GM18519 (cell line): ENCODE data around the gene ITGA3.
"Not testable (repeated sequence)": the region's sequence is repeated elsewhere in the genome, so short reads cannot be mapped to it uniquely, and the experiment has no call there.

ENCODE experiments used
- ATAC-seq: cut with Tn5 transposase; IDR thresholded peaks from one replicate; pipeline ENCODE4 v1.9.1; 2021; ENCODE audit warnings: mild to moderate bottlenecking, moderate library complexity; ENCODE audit not compliant: unreplicated experiment, low FRiP score

ITGA3 gene

DNA sequence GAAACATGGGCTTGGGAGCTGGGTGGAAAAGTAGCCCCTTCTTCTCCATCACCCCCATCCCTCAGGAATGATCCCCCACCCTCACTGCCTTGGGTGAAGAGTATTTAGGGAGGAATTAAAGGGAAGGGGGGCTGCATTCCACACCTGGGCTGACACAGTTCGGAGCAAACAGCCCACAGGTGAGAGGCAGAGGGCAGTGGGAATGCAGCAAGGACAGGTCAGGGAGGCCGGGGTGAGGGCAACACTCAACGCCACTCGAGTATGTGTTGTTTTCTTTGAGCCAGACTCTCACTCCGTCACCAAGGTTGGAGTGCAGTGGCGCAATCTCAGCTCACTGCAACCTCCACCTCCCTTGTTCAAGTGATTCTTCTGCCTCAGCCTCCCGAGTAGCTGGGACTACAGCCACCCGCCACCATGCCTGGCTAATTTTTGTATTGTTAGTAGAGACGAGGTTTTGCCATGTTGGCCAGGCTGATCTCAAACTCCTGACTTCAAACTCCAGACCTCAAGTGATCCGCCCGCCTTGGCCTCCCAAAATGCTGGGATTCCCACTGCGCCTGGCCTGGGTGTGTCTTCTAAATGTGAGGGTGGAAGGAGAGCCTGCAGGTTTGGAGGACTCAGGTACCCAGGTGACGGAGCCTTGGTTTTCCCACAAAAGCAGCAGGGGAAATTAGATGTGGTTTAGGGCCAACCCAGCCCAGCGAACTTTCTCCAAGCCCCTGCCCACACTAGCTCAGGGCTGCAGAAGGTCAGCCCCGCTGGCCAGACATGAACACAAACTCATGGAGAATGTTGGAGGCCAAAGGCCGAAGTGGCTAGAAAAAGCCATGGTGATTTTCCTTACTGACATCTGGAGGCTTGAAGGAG lies 21.2 kb upstream of the ITGA3 start:
- no peak for ATAC-seq

DNA sequence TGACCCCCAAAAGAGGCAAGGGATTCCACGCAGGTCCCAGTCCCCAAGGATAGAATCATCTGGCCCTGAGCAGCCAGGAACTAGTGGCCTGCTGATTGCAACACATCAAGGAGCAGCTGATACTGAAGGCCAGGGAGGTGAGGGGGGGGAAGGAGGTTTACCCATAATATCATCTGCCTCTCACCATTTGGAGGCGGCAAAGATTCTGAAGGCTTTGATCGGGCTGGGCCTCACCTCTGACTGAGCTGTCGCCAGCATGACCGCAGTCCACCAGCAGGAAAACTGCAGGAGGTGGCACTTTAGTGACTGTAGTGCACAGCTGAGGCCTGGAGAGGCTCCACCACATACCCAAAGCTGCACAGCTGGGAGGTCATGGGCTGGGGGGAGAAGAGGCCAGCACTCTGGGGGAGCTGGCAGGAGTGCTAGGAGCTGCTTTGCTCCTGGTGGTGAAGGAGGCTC lies 20.5 kb upstream of the ITGA3 start:
- ATAC-seq: no peak

DNA sequence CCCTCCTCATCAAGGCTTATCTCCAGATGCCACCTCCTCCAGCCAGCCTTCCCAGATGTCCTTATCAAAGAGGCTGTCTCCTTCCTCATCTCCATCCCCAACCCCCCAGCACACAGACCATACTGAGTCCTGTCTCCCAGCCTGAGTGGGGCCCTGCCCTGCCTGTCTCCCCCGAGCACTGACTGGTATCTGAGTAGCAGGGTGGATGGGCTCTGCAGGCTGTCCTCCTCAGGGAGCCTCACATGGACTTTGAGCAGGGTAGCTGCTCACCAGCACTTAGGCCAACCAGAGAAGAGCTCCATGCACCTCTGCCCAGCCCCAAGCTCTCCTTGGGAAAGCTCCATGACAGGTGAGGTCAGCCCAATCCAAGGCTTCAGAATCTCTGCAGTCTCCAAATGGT lies 20.0 kb upstream of the ITGA3 start:
- no peak for ATAC-seq

DNA sequence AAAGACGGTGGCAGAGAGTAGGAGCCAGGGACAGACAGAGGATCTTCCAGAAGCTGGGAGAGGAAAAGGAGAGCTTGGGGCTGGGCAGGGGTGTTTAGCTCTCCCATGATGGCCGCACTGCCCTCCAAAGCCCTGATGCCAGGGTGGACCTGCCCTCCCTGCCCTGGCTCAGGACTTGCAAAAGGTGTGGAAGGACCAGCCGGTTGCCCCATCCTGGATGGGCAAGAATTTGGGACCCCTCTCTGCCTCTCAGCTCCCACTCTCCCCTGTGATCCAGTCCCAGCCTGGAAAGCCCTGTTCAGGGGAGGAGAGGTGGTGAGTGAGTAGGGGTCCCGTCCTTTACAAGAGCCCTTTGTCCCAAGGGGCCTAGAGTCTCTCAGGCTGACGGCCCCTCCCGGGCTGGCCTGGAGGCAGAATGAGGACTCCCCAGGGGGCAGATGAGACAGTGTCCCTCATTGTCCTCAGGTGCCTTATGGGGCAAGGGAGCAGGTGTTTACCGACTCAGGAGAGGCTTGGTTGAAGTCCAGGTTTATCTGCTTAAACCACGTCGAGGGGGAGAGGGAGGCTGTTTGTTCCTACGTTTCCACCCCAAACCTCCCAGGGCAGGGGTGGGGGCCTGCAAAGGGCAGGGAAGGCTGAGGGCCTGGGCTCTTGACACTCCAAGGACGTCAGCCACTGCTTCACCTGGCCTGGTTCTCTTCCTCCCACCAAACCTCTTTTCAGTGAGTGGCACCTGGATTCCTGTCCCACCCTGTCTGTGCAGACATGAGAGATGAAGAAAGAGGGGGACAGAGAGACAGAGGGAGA lies 19.3 kb upstream of the ITGA3 start:
- ATAC-seq: no peak

DNA sequence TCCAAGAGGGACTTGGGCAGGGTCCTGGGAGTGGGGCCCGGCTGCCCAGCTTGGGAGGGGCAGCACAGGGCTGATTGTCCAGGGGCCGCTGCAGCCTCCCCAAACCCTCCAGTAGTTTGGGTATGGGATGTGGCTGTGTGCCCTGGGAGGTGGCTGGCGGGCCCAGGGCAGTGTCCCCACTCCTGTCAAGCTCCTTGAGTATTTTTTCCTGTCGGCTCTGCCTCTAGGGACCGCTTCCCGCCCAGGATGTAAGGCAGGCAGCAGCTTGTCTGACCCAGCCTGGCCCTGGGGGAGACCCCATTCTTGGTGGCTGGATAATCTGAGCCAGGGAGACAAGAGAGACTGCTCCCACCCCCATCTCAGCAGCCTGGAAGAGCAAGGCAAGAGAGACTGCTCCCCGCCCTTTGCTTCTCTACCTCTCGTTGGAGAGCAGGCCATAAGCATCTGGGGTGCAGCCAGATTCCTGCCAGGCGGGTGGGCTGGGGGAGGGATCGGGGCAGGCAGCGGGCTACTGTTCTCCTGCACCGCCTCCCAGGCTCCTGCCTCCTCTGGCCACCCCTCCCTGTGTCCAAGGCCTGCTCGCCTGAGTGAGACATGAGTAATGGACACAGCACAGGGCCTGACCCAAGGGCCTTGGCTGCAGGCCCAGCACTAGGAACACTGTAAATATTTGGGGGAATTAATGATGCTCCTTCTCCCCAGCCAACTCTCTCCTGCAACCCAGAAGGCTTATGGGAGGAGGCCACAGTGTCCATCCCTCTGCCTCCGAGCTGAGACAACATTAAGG lies 18.4 kb upstream of the ITGA3 start:
- no peak for ATAC-seq

DNA sequence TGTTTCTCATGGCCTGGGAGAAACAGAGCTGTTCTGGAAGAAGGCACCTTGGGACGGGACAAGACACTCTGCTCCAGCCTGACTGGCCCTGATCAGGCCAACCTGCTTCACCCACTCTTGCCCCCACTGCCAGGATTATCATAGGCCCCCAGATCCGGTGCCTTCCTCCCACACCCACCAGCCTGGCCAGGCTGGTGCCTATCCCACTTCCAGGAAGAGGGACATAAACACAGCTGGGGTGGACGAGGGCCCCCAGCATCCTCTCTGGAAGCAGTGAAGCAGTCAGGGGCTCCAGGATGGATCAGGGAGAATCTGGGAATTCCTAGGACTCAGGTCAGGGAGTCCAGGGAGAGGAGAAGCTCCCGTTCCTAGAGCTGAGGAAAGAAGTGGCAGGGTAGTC lies 16.9 kb upstream of the ITGA3 start:
- ATAC-seq: no peak

DNA sequence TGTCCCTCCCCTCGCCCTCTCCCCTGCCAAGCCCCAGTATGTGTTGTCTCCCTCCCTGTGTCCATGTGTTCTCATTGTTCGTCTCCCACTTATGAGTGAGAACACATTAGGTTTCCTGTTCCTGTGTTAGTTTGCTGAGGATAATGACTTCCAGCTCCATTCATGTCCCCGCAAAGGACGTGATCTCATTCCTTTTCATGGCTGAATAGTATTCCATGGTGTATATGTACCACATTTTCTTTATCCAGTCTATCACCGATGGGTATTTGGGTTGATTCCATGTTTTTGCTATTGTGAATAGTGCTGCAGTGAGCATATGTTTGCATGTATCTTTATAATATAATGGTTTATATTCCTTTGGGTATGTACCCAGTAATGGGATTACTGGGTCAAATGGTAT lies 15.4 kb upstream of the ITGA3 start:
- ATAC-seq: not testable (repeated sequence)

DNA sequence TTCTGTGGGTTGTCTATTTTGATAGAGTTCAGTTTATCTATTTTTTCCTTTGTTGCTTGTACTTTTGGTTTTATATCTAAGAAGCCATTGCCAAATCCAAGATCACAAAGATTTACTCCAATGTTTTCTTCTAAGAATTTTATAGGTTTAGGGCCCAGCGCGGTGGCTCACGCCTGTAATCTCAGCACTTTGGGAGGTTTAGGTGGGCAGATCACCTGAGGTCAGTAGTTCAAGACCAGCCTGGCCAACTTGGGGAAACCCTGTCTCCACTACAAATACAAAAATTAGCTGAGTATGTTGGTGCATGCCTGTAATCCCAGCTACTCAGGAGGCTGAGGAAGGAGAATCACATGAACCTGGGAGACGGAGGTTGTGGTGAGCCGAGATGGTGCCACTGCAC lies 13.7 kb upstream of the ITGA3 start:
- ATAC-seq: no peak

DNA sequence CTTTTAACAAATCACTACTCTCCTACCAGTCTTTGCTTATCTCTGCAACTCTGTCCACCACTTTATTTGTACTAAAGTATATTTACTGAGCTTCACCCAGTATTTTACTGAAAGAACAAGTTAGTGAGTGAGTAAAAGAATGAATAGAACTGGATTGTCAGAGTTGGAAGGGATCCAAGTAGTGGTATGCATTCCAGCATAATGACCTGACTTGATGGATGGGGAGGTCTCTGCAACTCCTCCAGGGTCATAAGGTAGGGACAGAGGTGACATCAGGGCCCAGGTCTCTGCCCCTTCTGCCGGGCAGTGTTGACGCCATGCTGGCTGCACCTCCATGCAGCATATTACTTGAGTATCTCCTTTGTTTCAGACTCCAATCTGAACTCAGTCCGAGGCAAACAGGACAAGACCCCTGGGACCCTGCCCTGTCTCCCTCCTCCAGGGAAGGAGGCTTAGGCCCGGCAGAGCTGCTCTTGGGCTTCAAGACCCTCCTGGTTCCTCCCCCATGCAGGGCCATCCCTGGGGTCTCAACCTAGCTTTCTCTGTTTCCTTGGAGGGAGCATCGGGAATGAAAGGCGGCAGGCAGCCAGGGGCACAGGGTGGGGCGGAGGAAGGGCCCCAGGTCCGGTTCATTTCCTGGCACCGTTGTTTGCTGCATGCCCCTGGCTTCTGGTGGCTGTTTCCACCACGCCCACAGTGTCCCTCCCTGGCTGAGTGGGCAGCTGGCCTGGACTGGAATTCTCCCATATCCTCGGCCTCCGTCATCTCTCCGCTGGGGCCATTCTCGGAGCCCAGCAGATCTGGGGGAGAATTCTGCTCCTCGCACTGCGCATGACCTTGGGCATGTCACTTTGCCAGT lies 12.4 kb upstream of the ITGA3 start:
- no peak for ATAC-seq

DNA sequence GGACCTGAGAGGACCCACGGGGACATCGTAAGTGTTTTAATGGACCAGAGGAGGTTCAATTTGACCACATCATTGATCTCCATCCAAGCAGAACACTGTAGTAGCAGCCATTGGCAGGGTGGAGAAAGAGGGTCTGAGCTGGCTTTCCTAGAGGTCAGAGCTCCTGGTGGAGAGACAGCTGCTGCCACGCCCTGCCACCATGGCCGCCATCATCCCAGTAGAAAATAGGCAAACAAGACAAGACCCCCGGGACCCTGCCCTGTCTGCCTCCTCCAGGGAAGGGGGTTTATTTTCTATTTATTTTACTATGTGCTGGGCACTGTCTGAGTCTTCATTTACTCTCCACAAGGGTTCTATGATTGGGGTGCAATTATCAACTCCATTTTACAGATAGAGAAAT lies 11.4 kb upstream of the ITGA3 start:
- no peak for ATAC-seq

DNA sequence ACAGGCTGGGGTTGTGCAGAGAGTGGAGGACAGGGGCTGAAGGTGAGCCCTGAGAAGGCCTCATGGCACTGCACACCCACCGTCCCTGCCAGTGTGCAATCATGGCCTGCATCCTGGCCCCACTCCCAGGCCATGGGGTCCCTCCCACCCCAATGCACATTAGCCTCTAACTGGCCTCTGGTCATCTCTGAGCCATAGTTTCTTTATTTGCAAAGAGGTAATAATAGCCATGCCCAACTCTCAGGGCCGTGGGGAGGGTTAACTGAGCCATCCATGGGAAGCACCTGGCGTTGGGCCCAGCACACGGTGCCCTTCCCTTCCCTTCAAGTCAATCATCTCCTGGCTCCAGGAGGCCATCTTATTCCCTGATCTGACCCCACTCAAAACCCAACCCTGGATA lies 10.8 kb upstream of the ITGA3 start:
- ATAC-seq: no peak

DNA sequence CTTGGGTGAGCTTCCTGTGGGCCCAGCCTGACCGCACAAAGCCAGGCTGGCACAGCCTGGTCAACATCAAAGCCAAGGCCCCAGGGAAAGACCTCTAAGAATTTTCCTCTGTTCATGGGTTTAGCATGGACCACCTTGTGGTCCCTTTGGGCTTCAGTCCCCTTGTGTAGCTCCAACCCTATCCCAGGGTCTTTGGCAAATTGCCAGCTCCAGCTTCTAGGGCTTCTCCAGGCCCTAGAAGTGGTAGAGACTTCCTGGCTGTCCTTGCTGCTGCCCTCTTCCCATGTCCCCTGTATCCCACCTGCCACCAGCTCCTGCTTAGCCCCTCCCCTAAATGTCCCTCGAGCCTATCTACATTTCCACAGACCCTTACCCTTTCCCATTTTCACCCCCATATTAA lies 9.7 kb upstream of the ITGA3 start:
- ATAC-seq: no peak

DNA sequence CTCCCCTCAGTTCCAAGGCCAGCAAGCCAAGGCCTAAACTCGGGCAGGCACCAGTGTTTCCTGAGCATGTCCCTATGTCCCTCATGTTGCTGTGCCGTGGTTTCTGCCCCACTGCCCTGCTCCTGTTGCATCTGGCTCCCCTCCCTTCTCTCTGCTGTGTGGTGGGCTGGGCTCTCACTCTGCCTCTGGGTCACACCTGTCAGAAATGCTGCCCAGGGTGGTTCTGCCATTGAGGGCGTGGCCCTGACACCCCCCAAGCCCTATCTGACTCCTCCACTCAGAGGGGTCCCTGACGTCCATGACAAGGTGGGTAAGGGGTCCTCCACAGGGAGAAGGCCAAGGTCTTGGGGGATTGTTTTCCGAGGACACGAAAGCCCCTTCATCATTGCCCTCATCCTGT lies 9.2 kb upstream of the ITGA3 start:
- no peak for ATAC-seq

DNA sequence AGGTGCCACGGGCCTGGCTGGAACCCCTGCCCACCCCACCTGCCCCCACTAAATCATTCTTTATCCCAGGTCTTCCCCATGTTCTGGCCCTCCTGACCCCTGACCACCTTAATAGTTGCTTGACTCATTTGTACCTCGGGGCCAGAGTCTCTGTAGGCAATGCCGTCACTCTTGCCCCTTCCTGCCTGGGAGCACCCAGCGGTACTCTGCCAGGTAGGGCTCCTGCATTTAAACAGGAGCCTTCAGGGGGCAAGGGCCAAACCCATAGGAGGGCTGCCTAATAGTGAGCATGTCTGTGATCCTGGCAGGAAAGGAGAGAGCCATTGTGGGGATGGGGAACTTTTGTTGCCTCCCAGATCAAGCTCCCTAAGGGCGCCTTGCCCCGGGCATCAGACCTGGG lies 8.8 kb upstream of the ITGA3 start:
- ATAC-seq: no peak

DNA sequence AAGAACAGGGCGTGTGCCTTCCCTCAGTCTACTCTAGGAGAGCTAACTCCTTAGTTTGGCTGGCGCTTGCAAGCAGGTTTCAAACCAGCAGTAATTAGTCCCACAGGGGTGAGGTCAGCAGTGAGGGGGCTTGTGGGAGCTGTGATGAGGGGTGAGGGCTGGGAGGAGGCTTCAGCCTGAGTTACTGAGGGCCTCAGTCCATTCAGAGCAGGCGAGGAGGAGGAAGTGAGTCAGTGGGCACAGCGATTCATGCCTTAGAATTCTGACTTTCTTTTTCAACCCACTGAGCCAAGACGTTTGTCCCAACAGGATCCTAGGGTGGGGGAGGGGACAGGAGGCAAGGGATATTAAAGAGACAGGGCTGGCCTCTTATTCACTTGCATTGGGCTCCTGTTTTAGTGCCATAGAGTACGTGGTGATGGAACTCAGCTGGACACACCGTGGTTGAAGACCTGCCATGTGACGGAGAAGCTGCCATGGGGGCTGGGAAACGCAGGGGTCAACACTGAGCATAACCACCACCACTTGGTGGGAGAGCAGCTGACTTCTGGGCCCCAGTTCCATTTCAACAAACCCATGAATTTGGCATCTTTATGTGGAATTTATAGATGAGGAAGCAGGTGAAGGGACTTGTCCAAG lies 8.3 kb upstream of the ITGA3 start:
- no peak for ATAC-seq

DNA sequence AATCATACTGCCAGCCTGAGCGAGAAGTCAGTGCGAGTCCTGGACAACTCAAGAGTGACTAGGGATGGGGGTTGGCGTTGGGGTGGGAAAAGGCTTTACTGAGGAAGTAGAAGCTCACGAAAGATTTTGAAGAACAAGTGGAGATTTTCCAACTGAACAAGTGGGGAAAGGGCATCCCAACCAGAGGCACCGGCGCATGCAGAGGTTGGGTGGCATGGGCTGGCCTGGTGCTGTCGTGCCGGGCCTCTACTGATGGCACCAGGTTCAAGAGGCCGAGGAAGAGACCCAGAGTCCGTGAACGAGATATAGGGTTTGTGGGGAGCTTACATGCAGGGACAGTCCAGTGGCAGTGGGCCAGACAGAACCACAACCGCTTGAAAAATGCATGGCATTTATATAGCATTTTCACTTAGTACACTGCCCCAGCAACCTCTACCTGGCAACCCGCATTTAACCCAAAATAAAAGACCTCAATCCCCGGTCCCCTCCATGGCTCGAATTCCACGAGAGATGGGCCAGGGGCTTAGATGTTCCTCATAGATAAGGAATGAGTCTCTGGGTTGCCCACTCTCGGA lies 7.7 kb upstream of the ITGA3 start:
- ATAC-seq: no peak

DNA sequence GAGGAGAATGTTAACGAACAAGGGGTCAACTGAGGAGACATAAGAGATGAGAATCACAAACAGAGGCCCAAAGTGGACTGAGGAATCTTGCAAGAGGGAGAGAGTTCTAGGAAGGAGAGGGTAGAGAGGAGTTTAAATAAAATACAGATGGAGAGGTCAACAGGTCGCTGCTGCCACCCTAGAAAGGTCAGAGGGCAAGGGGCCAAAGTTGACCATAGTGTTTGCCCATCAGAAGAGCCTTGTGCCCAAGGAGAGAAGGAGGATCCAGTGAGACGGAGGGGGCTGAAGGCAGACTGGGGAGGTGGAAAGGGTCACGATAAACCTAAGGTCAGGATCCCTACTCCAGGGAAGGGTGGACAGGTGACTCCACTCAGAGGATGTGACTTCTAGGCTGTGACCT lies 6.9 kb upstream of the ITGA3 start:
- no peak for ATAC-seq

DNA sequence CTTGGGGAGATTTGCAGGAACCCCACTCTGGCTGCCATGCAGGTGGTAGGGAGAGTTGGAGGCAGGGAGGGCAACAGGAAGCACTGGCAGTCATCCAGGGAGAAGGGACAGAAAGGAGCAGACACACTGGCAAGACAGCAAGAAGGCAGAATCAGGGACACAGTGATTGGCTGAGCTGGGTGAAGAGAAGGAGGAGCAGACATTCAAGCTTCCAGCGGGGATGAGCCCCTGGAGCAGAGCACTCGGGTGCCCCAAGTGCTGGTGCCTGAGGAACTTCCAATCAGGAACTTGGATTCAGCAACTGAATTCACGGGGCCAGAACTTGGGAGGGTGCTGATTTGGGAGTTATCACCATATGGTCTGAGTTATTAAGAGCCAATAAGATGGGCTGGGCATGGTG lies 6.3 kb upstream of the ITGA3 start:
- no peak for ATAC-seq

DNA sequence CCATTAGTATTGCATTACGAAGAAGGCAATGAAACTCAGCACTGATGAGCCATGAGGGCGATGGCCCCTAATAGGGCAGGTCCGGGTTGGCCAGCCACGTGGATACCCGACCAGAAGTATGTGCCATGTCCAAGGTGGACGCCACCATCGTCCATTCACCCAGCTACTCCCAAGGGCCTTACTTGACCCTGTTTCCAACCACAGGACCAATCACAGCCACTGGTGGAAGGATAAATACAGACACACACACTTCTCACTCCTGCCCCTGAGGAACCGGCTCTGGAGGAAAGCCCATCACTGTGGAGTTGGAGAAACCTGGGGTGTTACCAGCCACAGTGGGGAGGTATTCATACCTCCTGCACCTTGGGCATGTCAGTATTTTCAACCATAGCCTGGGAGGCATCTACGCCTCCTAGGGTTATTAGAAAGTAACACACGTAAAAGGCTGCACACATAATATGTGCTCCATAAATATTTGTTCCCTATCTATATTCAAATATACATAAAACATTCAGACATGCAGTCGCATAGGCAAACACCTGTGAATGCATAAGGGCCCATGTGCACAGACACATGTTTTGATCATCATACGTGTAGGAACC lies 5.4 kb upstream of the ITGA3 start:
- ATAC-seq: no peak
